ENCODE data around the gene TARDBP. TPM values are rescaled to one million over a fixed set of nuclear protein-coding genes. Genes with fewer than 3 reads are reported as not detected.

Gene TARDBP
- total RNA-seq = 117 and 119 TPM in 2 replicates
- long read RNA-seq, full-length matches to known transcripts = 571 of 623 reads
- long read RNA-seq, partial matches to known transcripts = 36 of 623 reads
- long read RNA-seq, other reads (novel, unspliced or antisense) = 16 of 623 reads

DNA sequence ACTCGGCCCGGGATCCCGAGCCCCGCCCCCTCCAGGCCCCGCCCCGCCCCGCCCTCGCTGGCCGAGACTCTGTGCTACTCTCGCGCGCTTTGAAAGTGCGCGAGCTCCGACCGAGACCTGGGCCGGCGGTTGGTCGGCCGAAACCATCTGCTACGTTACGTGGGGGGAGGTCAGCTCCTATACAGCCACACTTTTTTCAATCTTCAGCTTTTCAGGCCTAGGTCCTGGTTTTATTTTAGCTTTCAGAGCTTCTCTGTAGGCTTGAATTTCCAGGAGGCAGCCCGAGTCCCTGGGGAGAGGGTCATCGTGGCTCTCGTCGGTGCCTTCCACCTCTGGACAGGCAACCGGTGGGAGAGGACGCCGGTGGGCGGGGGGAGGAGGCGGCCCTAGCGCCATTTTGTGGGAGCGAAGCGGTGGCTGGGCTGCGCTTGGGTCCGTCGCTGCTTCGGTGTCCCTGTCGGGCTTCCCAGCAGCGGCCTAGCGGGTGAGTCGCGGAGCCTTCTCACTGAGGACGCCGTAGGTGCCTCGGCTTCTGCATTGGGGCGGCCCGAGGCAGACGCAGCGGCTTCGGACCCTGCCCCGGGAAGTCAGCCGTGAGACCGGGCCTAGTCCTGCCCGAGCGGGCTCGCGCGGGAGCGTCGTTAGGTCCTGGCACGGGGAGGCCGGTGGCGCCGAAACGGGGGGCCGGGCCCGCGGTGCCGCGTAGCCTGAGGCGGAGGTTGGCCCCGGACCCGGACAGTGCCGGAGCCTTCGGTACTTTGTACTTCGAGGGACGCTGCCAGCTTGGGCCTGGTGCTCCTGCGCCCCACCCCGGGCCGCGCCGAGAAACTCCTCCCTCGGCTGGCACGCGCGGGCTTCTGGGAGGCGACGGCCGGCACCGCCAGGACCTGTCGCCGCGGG, at the start of gene TARDBP:
TSS of gene TARDBP (plus strand) at position 395 of the 900 bp plus-strand sequence. CDS start 1,074 bp downstream, outside the sequence.
- Mint-ChIP-seq H3K9me3 (ENCODE audit: unreplicated experiment) (no peaks in the 10 kb centered on the region), H3K4me1 (ENCODE audit: unreplicated experiment) (peaks cover 17% of the 10 kb centered on the region), H3K4me3 (ENCODE audit: unreplicated experiment) (peak within 1 kb of the TSS; percentile 81), H3K27me3 (ENCODE audit: unreplicated experiment) (no peaks in the 10 kb centered on the region), H3K36me3 (ENCODE audit: unreplicated experiment) (peaks cover 28% of the 10 kb centered on the region), H3K27ac (ENCODE audit: unreplicated experiment) (peak within 1 kb of the TSS; percentile 99)
- peak; percentile 96 for DNase-seq (ENCODE audit: extremely low spot score, unreplicated experiment)
- TF ChIP-seq, protein P1, sequence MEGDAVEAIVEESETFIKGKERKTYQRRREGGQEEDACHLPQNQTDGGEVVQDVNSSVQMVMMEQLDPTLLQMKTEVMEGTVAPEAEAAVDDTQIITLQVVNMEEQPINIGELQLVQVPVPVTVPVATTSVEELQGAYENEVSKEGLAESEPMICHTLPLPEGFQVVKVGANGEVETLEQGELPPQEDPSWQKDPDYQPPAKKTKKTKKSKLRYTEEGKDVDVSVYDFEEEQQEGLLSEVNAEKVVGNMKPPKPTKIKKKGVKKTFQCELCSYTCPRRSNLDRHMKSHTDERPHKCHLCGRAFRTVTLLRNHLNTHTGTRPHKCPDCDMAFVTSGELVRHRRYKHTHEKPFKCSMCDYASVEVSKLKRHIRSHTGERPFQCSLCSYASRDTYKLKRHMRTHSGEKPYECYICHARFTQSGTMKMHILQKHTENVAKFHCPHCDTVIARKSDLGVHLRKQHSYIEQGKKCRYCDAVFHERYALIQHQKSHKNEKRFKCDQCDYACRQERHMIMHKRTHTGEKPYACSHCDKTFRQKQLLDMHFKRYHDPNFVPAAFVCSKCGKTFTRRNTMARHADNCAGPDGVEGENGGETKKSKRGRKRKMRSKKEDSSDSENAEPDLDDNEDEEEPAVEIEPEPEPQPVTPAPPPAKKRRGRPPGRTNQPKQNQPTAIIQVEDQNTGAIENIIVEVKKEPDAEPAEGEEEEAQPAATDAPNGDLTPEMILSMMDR (IDR thresholded peaks at IDR 0.05) = no peak

DNA sequence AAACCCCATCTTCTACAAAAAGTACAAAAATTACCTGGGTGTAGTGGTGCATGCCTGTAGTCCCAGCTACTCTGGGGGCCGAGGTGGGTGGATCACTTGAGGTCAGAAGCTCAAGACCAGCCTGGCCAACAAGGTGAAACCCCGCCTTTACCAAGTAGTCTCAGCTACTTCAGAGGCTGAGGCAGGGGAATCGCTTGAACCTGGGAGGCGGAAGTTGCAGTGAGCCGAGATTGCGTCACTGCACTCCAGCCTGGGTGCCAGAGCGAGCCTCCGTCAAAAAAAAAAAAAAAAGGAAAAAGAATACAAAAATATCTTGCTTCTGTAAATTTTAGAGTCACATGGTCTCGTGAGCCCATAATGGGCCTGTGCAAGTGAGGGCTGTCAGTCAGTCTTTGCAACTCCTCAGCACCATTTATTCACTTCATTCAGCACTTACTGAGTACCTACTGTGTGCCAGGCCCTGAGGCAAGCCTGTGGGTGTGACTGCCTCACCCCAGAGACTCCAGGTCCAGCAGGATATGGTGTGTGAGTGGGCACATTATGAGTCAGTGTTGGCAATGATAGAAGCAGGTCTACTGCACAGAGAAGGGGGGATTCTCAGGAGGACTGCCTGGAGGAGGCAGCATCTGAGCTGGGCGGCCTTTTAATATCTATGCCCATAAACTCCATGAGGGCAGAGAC, 46.8 kb upstream of the TARDBP start:
- Mint-ChIP-seq H3K27me3 (ENCODE audit: unreplicated experiment) (peaks cover 53% of the 10 kb centered on the region), H3K4me1 (ENCODE audit: unreplicated experiment) (peaks cover 12% of the 10 kb centered on the region), H3K36me3 (ENCODE audit: unreplicated experiment) (no peaks in the 10 kb centered on the region), H3K9me3 (ENCODE audit: unreplicated experiment) (no peaks in the 10 kb centered on the region), H3K27ac (ENCODE audit: unreplicated experiment) (no peak overlapping the region), H3K4me3 (ENCODE audit: unreplicated experiment) (no peak overlapping the region)
- no peak for DNase-seq (ENCODE audit: extremely low spot score, unreplicated experiment)
- TF ChIP-seq, protein P1 (IDR thresholded peaks at IDR 0.05) = no peak

DNA sequence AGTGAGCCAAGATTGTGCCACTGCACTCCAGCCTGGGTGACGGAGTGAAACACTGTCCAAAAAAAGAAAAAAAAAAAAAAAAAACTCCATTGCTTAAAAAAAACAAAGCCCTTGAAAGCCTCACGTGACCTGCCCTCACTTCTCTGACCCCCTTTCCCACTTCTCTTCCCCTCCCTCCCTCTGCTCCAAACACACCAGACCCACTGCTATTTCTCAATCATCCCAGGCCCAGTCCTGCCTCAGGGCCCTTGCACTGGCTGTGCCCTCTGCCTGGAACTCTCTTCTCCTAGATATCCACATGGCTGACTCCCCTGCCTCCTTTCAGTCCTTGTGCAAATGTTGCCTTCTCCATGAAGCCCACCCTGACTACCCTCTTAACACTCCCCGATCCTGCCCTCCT, 45.4 kb upstream of the TARDBP start:
- Mint-ChIP-seq H3K9me3 (ENCODE audit: unreplicated experiment) (no peaks in the 10 kb centered on the region), H3K4me1 (ENCODE audit: unreplicated experiment) (peaks cover 7% of the 10 kb centered on the region), H3K27me3 (ENCODE audit: unreplicated experiment) (peaks cover 59% of the 10 kb centered on the region), H3K4me3 (ENCODE audit: unreplicated experiment) (no peak overlapping the region), H3K27ac (ENCODE audit: unreplicated experiment) (no peak overlapping the region), H3K36me3 (ENCODE audit: unreplicated experiment) (no peaks in the 10 kb centered on the region)
- TF ChIP-seq, protein P1 (IDR thresholded peaks at IDR 0.05) = no peak
- DNase-seq (ENCODE audit: extremely low spot score, unreplicated experiment) = no peak

DNA sequence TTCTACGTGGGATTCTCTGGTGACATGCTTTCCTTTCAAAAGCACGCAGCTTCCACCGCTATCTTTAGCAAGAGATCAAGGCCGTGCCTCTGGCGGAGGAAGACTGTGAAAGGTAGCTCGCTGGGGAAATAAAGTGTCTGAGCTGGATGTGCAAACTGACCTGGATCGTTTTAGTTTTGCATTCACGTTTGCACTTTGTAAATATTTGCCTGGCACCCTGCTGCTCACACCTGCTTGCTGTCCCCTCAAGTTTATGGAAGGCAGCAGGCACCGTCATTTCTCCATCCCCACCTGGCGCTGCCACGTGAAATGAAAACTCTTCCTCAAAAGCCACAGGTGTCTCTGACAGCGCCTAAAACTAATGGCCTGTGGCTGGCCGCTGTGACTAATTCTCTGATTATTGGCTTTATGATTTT, 44.0 kb upstream of the TARDBP start:
- H3K36me3 Mint-ChIP-seq (ENCODE audit: unreplicated experiment) = no peaks in the 10 kb centered on the region
- H3K27me3 Mint-ChIP-seq (ENCODE audit: unreplicated experiment) = peaks cover 58% of the 10 kb centered on the region
- no peaks in the 10 kb centered on the region for H3K9me3 Mint-ChIP-seq (ENCODE audit: unreplicated experiment)
- H3K4me1 Mint-ChIP-seq (ENCODE audit: unreplicated experiment) = peaks cover 7% of the 10 kb centered on the region
- no peak overlapping the region for H3K27ac Mint-ChIP-seq (ENCODE audit: unreplicated experiment)
- TF ChIP-seq, protein P1 (IDR thresholded peaks at IDR 0.05) = no peak
- H3K4me3 Mint-ChIP-seq (ENCODE audit: unreplicated experiment) = peak overlapping the region; percentile 31
- DNase-seq (ENCODE audit: extremely low spot score, unreplicated experiment) = no peak
